HepG2 (cell line): ENCODE data around the gene RNF114. TPM values are rescaled to one million over a fixed set of nuclear protein-coding genes. Genes with fewer than 3 reads are reported as not detected.

Experiments
- AKNA ChIP-seq: sonication (generic); formaldehyde crosslinking; IDR thresholded peaks from 2 replicates; pipeline ENCODE4 v1.4.0; 2020; ENCODE audit warnings: missing genetic modification reagents, borderline replicate concordance
- ARNT2 ChIP-seq: sonication (generic); formaldehyde crosslinking; IDR thresholded peaks from 2 replicates; pipeline ENCODE4 v1.8.0; 2022; ENCODE audit warnings: mild to moderate bottlenecking, low read depth, missing genetic modification reagents, moderate library complexity
- CCAR2 ChIP-seq: fragments of 200-400 bp; formaldehyde crosslinking; optimal IDR thresholded peaks from 2 replicates; pipeline ENCODE3; 2018; ENCODE audit warnings: low read depth, mild to moderate bottlenecking, low read length, moderate library complexity
- DBP ChIP-seq: sonication (generic); formaldehyde crosslinking; IDR thresholded peaks from 2 replicates; pipeline ENCODE4 v1.4.0; 2020; ENCODE audit warnings: missing genetic modification reagents; ENCODE audit errors: not compliant biosample characterization
- JUND ChIP-seq: sonication (generic); formaldehyde crosslinking; IDR thresholded peaks from 2 replicates; pipeline ENCODE4 v1.8.0; 2022; ENCODE audit warnings: mild to moderate bottlenecking, missing genetic modification reagents
- KLF15 ChIP-seq: sonication (generic); formaldehyde crosslinking; IDR thresholded peaks from 2 replicates; pipeline ENCODE4 v1.8.1; 2023; ENCODE audit warnings: borderline replicate concordance, mild to moderate bottlenecking, inconsistent platforms, missing genetic modification reagents, mixed read lengths
- KLF9 ChIP-seq: IDR thresholded peaks from 2 replicates; pipeline ENCODE4 v1.6.1; 2016; ENCODE audit warnings: low read depth
- NKX3-1 ChIP-seq: sonication (generic); formaldehyde crosslinking; IDR thresholded peaks from 2 replicates; pipeline ENCODE4 v1.5.0; 2020; ENCODE audit warnings: missing genetic modification reagents
- SRSF4 ChIP-seq: fragments of 200-400 bp; formaldehyde crosslinking; IDR thresholded peaks from one replicate; pipeline ENCODE4 v1.6.1; 2018; ENCODE audit warnings: mild to moderate bottlenecking, low read depth, low read length, moderate library complexity; ENCODE audit not compliant: poor library complexity, severe bottlenecking
- U2AF2 ChIP-seq: fragments of 200-400 bp; formaldehyde crosslinking; IDR thresholded peaks from 2 replicates; pipeline ENCODE4 v1.6.1; 2017; ENCODE audit warnings: low read depth, mild to moderate bottlenecking, low read length
- ZBTB14 ChIP-seq: sonication (generic); formaldehyde crosslinking; IDR thresholded peaks from 2 replicates; pipeline ENCODE4 v1.4.0; 2020; ENCODE audit warnings: missing genetic modification reagents
- ZNF484 ChIP-seq: sonication (generic); formaldehyde crosslinking; IDR thresholded peaks from 2 replicates; pipeline ENCODE4 v1.5.1; 2020; ENCODE audit warnings: mild to moderate bottlenecking, low read depth, missing genetic modification reagents, borderline replicate concordance
- ZNF589 ChIP-seq: sonication (generic); formaldehyde crosslinking; conservative IDR thresholded peaks from 2 replicates; pipeline ENCODE4 v1.8.0; 2022; ENCODE audit warnings: mild to moderate bottlenecking, moderate library complexity, missing genetic modification reagents
- ZNF704 ChIP-seq: sonication (generic); formaldehyde crosslinking; IDR thresholded peaks from 2 replicates; pipeline ENCODE4 v1.8.1; 2023; ENCODE audit warnings: mild to moderate bottlenecking, inconsistent platforms, moderate library complexity, missing genetic modification reagents, borderline replicate concordance
- ZSCAN12 ChIP-seq: sonication (generic); formaldehyde crosslinking; IDR thresholded peaks from 2 replicates; pipeline ENCODE4 v1.9.0; 2021; ENCODE audit warnings: mild to moderate bottlenecking, missing genetic modification reagents
- polyA plus RNA-seq, 8 experiments: library from polyadenylated mRNA; depleted of rRNA in 3 of 8; stranded (reverse) in 7 of 8; unstranded in 1 of 8; fragments of >200 nt; fragmentation: Illumina TruSeq in 4 of 8; extraction: Trizol in 4 of 8; gene quantifications; 2 replicates each; pipeline versions ENCODE4 v1.2.1 to v1.2.3, GENCODE V29; 2011 to 2016; ENCODE audit warnings: low read depth in 4 of 8, missing spikeins in 1 of 8, mixed read lengths in 1 of 8; ENCODE audit not compliant: insufficient read depth in 1 of 8
- total RNA-seq, 5 experiments: library from RNA; depleted of rRNA; stranded (reverse); fragments of >200 nt; fragmentation: Illumina TruSeq; extraction: Trizol; gene quantifications; 2 replicates each; pipeline ENCODE4 v1.2.3, GENCODE V29; 2016; ENCODE audit warnings: low read depth in 1 of 5

RNF114 gene
- total and polyA plus RNA-seq, 2 of the 13 experiments (the other 11 are each of a cell fraction or from before 2014, with no cell fraction given), result 119 to 126 TPM

- TF ChIP-seq U2AF2, result no peak
- TF ChIP-seq ZNF589, result no peak
- TF ChIP-seq ARNT2, result 0 out of 2 replicates have a peak, but pooled peaks have one; percentile 10
- TF ChIP-seq DBP (CRISPR knock-in tag), result no peak
- TF ChIP-seq KLF9 (CRISPR knock-in tag), result peak; percentile 57; the same call in 1 of the 2 replicates
- TF ChIP-seq ZNF484 (CRISPR knock-in tag), result no peak
- TF ChIP-seq KLF15 (CRISPR knock-in tag), result no peak
- no peak for TF ChIP-seq CCAR2
- no peak for TF ChIP-seq ZBTB14
- TF ChIP-seq JUND (CRISPR knock-in tag), result no peak
- no peak for TF ChIP-seq SRSF4
- no peak for TF ChIP-seq ZSCAN12 (CRISPR knock-in tag)
- TF ChIP-seq NKX3-1 (CRISPR knock-in tag), result 0 out of 2 replicates have a peak, but pooled peaks have one; percentile 29
- TF ChIP-seq AKNA, result no peak
- no peak for TF ChIP-seq ZNF704 (CRISPR knock-in tag)
These were observed 9.7 kb downstream of the RNF114 start (continued) for GRCh38 chr20:49945701-49946477.
